ENCODE measurements around the gene PCDHGA11. TPM values are rescaled to one million over a fixed set of nuclear protein-coding genes. Genes with fewer than 3 reads are reported as not detected.

PCDHGA11 gene
- total RNA-seq, 4 donors from 2014 or later = 2.6 to 5.8 (median 4.4) TPM

- Histone ChIP-seq H3K9me3 (peaks cover 54 to 84% of the 10 kb centered on the region in 2 donors), H3K4me1 (no peaks in the 10 kb centered on the region), H3K27me3 (peaks cover 13% of the 10 kb centered on the region), H3K4me3 (peak within 1 kb of the TSS in 1 of 4 donors; percentile 21), H3K36me3 (no peaks in the 10 kb centered on the region), H3K27ac (no peak within 1 kb of the TSS)
- 9 to 32% methylated on average over 7 to 37 of the region's 37 CpGs for WGBS, 2 donors (ENCODE audit: low coverage in 1 of 2)
- TF ChIP-seq POLR2AphosphoS5 (IDR thresholded peaks at IDR 0.05) (no peak), EP300 (IDR thresholded peaks at IDR 0.05; ENCODE audit: low read depth) (no peak), POLR2A (IDR thresholded peaks at IDR 0.05) (no peak)
- TF ChIP-seq, protein P1, sequence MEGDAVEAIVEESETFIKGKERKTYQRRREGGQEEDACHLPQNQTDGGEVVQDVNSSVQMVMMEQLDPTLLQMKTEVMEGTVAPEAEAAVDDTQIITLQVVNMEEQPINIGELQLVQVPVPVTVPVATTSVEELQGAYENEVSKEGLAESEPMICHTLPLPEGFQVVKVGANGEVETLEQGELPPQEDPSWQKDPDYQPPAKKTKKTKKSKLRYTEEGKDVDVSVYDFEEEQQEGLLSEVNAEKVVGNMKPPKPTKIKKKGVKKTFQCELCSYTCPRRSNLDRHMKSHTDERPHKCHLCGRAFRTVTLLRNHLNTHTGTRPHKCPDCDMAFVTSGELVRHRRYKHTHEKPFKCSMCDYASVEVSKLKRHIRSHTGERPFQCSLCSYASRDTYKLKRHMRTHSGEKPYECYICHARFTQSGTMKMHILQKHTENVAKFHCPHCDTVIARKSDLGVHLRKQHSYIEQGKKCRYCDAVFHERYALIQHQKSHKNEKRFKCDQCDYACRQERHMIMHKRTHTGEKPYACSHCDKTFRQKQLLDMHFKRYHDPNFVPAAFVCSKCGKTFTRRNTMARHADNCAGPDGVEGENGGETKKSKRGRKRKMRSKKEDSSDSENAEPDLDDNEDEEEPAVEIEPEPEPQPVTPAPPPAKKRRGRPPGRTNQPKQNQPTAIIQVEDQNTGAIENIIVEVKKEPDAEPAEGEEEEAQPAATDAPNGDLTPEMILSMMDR (IDR thresholded peaks at IDR 0.05) = no peak
- no peak for DNase-seq
- intact Hi-C loops (cut with DNase I; ENCODE audit: low total_unique reads) = no loop called here
- in situ Hi-C loops (cut with MboI; ENCODE audit: low pct_ligation_motif_present in 1 of 4, low pct_unique_long_range_greater_than_20kb in 1 of 4, low sequenced_read_pairs in 3 of 4) = loop anchor here in 1 of 4 donors (25.0 kb wide), 1 partner anchor 170 kb away; the partner anchor contains the start of genes PCDHB12, PCDHB13 and PCDHB14
Observed at GRCh38 chr5:141382469-141383294, 38.2 kb upstream of the PCDHGA11 start, which contains the start of gene PCDHGA7. Gene PCDHGA7 (plus strand): TSS chr5:141382742. CDS start chr5:141382900, 158 bp downstream.

GRCh38 chr5:141383345-141383744, 37.5 kb upstream of the PCDHGA11 start:
- Histone ChIP-seq H3K4me1 (no peaks in the 10 kb centered on the region), H3K9me3 (peaks cover 51 to 79% of the 10 kb centered on the region in 2 donors), H3K36me3 (no peaks in the 10 kb centered on the region), H3K27ac (no peak overlapping the region), H3K4me3 (no peak overlapping the region), H3K27me3 (peaks cover 13% of the 10 kb centered on the region)
- TF ChIP-seq POLR2AphosphoS5 (IDR thresholded peaks at IDR 0.05) (no peak), EP300 (IDR thresholded peaks at IDR 0.05; ENCODE audit: low read depth) (no peak)
- TF ChIP-seq, protein P1 (IDR thresholded peaks at IDR 0.05) = no peak
- intact Hi-C loops (cut with DNase I; ENCODE audit: low total_unique reads) = no loop called here
- WGBS, 2 donors (ENCODE audit: low coverage in 1 of 2) = 50 to 67% methylated on average over 8 to 21 of the region's 21 CpGs
- no peak for DNase-seq
- in situ Hi-C loops (cut with MboI; ENCODE audit: low pct_ligation_motif_present in 1 of 4, low pct_unique_long_range_greater_than_20kb in 1 of 4, low sequenced_read_pairs in 3 of 4) = loop anchor here in 1 of 4 donors (25.0 kb wide), 1 partner anchor 171 kb away; the partner anchor contains the start of genes PCDHB12, PCDHB13 and PCDHB14

- WGBS, 2 donors (ENCODE audit: low coverage in 1 of 2) = 70 to 76% methylated on average over 2 to 42 of the region's 43 CpGs
- intact Hi-C loops (cut with DNase I; ENCODE audit: low total_unique reads) (no loop called here), in situ Hi-C loops (cut with MboI; ENCODE audit: low pct_ligation_motif_present in 1 of 4, low pct_unique_long_range_greater_than_20kb in 1 of 4, low sequenced_read_pairs in 3 of 4) (loop anchor here in 1 of 4 donors (25.0 kb wide), 1 partner anchor 172 kb away; the partner anchor contains the start of genes PCDHB12, PCDHB13 and PCDHB14)
- no peaks in the 10 kb centered on the region for H3K4me1 ChIP-seq
- DNase-seq = no peak
- TF ChIP-seq POLR2AphosphoS5 (IDR thresholded peaks at IDR 0.05) = no peak
- TF ChIP-seq EP300 (IDR thresholded peaks at IDR 0.05; ENCODE audit: low read depth) = no peak
- TF ChIP-seq, protein P1 (IDR thresholded peaks at IDR 0.05) = no peak
- no peak for TF ChIP-seq POLR2A (IDR thresholded peaks at IDR 0.05)
- H3K27ac ChIP-seq = no peak overlapping the region
- H3K4me3 ChIP-seq = no peak overlapping the region
- no peaks in the 10 kb centered on the region for H3K36me3 ChIP-seq
- peaks cover 64 to 84% of the 10 kb centered on the region in 2 donors for H3K9me3 ChIP-seq
- H3K27me3 ChIP-seq = peaks cover 13% of the 10 kb centered on the region
Observed at GRCh38 chr5:141384471-141385267, 36.2 kb upstream of the PCDHGA11 start.
